ENCODE measurements around the gene NTRK3.

The NTRK3 gene

GRCh38 chr15:87986776-87987175, 269.8 kb downstream of the NTRK3 start:
- Histone ChIP-seq H3K27me3 (ENCODE audit: insufficient read depth, poor library complexity, severe bottlenecking) (peaks cover 26% of the 10 kb centered on the region), H3K9me3 (ENCODE audit: severe bottlenecking) (no peaks in the 10 kb centered on the region), H3K4me1 (ENCODE audit: insufficient read depth, poor library complexity, severe bottlenecking) (no peaks in the 10 kb centered on the region), H3K27ac (ENCODE audit: poor library complexity, severe bottlenecking) (no peak overlapping the region), H3K4me3 (ENCODE audit: severe bottlenecking) (no peak overlapping the region), H3K36me3 (ENCODE audit: low read depth) (no peaks in the 10 kb centered on the region)
- TF ChIP-seq, protein P1, sequence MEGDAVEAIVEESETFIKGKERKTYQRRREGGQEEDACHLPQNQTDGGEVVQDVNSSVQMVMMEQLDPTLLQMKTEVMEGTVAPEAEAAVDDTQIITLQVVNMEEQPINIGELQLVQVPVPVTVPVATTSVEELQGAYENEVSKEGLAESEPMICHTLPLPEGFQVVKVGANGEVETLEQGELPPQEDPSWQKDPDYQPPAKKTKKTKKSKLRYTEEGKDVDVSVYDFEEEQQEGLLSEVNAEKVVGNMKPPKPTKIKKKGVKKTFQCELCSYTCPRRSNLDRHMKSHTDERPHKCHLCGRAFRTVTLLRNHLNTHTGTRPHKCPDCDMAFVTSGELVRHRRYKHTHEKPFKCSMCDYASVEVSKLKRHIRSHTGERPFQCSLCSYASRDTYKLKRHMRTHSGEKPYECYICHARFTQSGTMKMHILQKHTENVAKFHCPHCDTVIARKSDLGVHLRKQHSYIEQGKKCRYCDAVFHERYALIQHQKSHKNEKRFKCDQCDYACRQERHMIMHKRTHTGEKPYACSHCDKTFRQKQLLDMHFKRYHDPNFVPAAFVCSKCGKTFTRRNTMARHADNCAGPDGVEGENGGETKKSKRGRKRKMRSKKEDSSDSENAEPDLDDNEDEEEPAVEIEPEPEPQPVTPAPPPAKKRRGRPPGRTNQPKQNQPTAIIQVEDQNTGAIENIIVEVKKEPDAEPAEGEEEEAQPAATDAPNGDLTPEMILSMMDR (IDR thresholded peaks at IDR 0.05; ENCODE audit: poor library complexity, severe bottlenecking), result no peak
- no peak for DNase-seq (ENCODE audit: low spot score)
- no peak for ATAC-seq (ENCODE audit: low read depth)

GRCh38 chr15:87985451-87985850, 271.1 kb downstream of the NTRK3 start:
- Histone ChIP-seq H3K27ac (ENCODE audit: poor library complexity, severe bottlenecking) (no peak overlapping the region), H3K4me1 (ENCODE audit: insufficient read depth, poor library complexity, severe bottlenecking) (no peaks in the 10 kb centered on the region), H3K27me3 (ENCODE audit: insufficient read depth, poor library complexity, severe bottlenecking) (peaks cover 26% of the 10 kb centered on the region), H3K4me3 (ENCODE audit: severe bottlenecking) (no peak overlapping the region), H3K36me3 (ENCODE audit: low read depth) (no peaks in the 10 kb centered on the region), H3K9me3 (ENCODE audit: severe bottlenecking) (no peaks in the 10 kb centered on the region)
- DNase-seq (ENCODE audit: low spot score) (no peak), ATAC-seq (ENCODE audit: low read depth) (no peak)
- TF ChIP-seq, protein P1 (IDR thresholded peaks at IDR 0.05; ENCODE audit: poor library complexity, severe bottlenecking), result no peak

GRCh38 chr15:87981969-87982368, 274.6 kb downstream of the NTRK3 start:
- TF ChIP-seq, protein P1 (IDR thresholded peaks at IDR 0.05; ENCODE audit: poor library complexity, severe bottlenecking), result no peak
- Histone ChIP-seq H3K27me3 (ENCODE audit: insufficient read depth, poor library complexity, severe bottlenecking) (peaks cover 27% of the 10 kb centered on the region), H3K36me3 (ENCODE audit: low read depth) (no peaks in the 10 kb centered on the region), H3K9me3 (ENCODE audit: severe bottlenecking) (no peaks in the 10 kb centered on the region), H3K27ac (ENCODE audit: poor library complexity, severe bottlenecking) (no peak overlapping the region), H3K4me1 (ENCODE audit: insufficient read depth, poor library complexity, severe bottlenecking) (no peaks in the 10 kb centered on the region), H3K4me3 (ENCODE audit: severe bottlenecking) (no peak overlapping the region)
- DNase-seq (ENCODE audit: low spot score) (no peak), ATAC-seq (ENCODE audit: low read depth) (no peak)

DNA sequence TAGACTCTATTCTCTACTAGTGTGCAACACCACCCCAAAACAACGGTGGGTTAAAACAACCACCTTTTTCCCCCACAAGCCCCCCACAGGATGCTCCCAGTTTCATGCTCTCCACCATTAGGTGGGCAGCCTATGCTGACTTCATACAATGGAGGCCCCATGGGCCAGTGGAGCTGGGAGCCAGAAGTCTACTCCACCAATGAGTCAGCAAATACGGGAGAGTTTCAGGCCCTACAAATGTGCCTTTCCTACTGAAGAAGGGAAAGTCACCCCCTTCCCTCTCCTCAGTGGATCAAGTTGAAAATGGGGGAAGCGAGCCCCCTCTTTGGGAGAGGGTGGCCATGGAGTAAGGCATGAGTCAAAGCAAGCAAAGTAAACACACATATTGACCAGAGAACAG, 278.6 kb downstream of the NTRK3 start:
- Histone ChIP-seq H3K9me3 (ENCODE audit: severe bottlenecking) (no peaks in the 10 kb centered on the region), H3K36me3 (ENCODE audit: low read depth) (no peaks in the 10 kb centered on the region), H3K4me1 (ENCODE audit: insufficient read depth, poor library complexity, severe bottlenecking) (no peaks in the 10 kb centered on the region), H3K27me3 (ENCODE audit: insufficient read depth, poor library complexity, severe bottlenecking) (peaks cover 10% of the 10 kb centered on the region), H3K27ac (ENCODE audit: poor library complexity, severe bottlenecking) (no peak overlapping the region), H3K4me3 (ENCODE audit: severe bottlenecking) (no peak overlapping the region)
- ATAC-seq (ENCODE audit: low read depth), result no peak
- no peak for DNase-seq (ENCODE audit: low spot score)
- TF ChIP-seq, protein P1 (IDR thresholded peaks at IDR 0.05; ENCODE audit: poor library complexity, severe bottlenecking), result no peak

DNA sequence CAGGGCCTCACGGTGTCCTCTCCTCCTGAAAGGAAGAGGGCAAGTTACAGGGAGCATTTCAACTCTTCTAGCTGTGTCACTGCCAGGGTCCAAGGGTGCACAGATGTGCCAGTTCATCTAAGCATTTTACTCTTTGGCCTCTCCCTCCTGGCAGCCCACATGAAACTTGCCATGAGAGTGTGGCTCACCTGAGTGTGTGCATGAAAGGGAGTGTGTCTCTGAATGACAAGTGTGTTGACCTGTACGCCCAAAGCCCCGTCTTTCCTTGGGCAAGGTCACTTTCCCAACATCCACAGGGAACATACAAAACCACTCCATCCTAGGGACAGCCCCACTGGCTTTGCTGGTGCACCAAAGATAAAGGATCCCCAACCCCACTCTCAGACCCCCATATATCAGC, 280.0 kb downstream of the NTRK3 start:
- TF ChIP-seq, protein P1 (IDR thresholded peaks at IDR 0.05; ENCODE audit: poor library complexity, severe bottlenecking), result no peak
- Histone ChIP-seq H3K36me3 (ENCODE audit: low read depth) (no peaks in the 10 kb centered on the region), H3K9me3 (ENCODE audit: severe bottlenecking) (no peaks in the 10 kb centered on the region), H3K4me1 (ENCODE audit: insufficient read depth, poor library complexity, severe bottlenecking) (no peaks in the 10 kb centered on the region), H3K27ac (ENCODE audit: poor library complexity, severe bottlenecking) (no peak overlapping the region), H3K27me3 (ENCODE audit: insufficient read depth, poor library complexity, severe bottlenecking) (peaks cover 5% of the 10 kb centered on the region), H3K4me3 (ENCODE audit: severe bottlenecking) (no peak overlapping the region)
- DNase-seq (ENCODE audit: low spot score) (no peak), ATAC-seq (ENCODE audit: low read depth) (no peak)

All from RWPE2 (cell line).